Osteoblast (primary cell): ENCODE measurements around the gene POU2F2. TPM values are rescaled to one million over a fixed set of nuclear protein-coding genes. Genes with fewer than 3 reads are reported as not detected.

Source experiments
- DNase-seq: peaks from one replicate; pipeline ENCODE4 v3.0.0; 2011; ENCODE audit warnings: low spot score, mixed read lengths; ENCODE audit not compliant: insufficient read length; ENCODE audit errors: missing footprints
- H2AFZ ChIP-seq: 2 replicates; pipeline ENCODE4 v1.6.0; 2011; ENCODE audit warnings: mild to moderate bottlenecking, low read length
- H3K27ac ChIP-seq: 2 replicates; pipeline ENCODE4 v1.5.1; 2011; ENCODE audit warnings: mild to moderate bottlenecking, low read depth, low read length, moderate library complexity
- H3K27me3 ChIP-seq: 2 replicates; pipeline ENCODE4 v1.6.0; 2012; ENCODE audit warnings: mild to moderate bottlenecking, control low read depth, inconsistent platforms, low read length, moderate library complexity; ENCODE audit not compliant: insufficient read depth
- H3K36me3 ChIP-seq: 2 replicates; pipeline ENCODE4 v1.5.1; 2011; ENCODE audit warnings: mild to moderate bottlenecking, low read length, control low read depth, moderate library complexity; ENCODE audit not compliant: insufficient read depth
- H3K4me1 ChIP-seq: 2 replicates; pipeline ENCODE4 v1.5.1; 2011; ENCODE audit warnings: mild to moderate bottlenecking, low read length, control low read depth, moderate library complexity; ENCODE audit not compliant: insufficient read depth
- H3K4me2 ChIP-seq: 2 replicates; pipeline ENCODE4 v1.6.0; 2011; ENCODE audit warnings: mild to moderate bottlenecking, low read length; ENCODE audit not compliant: insufficient read depth
- H3K4me3 ChIP-seq: fragments of 200-600 bp; sonication (generic); 3 replicates; pipeline ENCODE4 v1.5.1; 2012; ENCODE audit warnings: mild to moderate bottlenecking, low read length, inconsistent platforms; ENCODE audit not compliant: insufficient read depth
- H3K79me2 ChIP-seq: 2 replicates; pipeline ENCODE4 v1.6.0; 2012; ENCODE audit warnings: mild to moderate bottlenecking, low read length, control low read depth, inconsistent platforms; ENCODE audit not compliant: insufficient read depth
- H3K9me3 ChIP-seq: 2 replicates; pipeline ENCODE4 v1.5.1; 2011; ENCODE audit warnings: low read depth, low read length, control low read depth
- H4K20me1 ChIP-seq: 2 replicates; pipeline ENCODE4 v1.6.0; 2012; ENCODE audit warnings: mild to moderate bottlenecking, low read length, control low read depth; ENCODE audit not compliant: insufficient read depth
- total RNA-seq: library from RNA; depleted of rRNA; stranded (reverse); fragments of >200 nt; gene quantifications from 2 replicates; pipeline ENCODE4 v1.2.3, GENCODE V29; 2012
- TF ChIP-seq, protein P1 (sequence below): IDR thresholded peaks from 2 replicates; pipeline ENCODE4 v1.5.1; 2011; ENCODE audit warnings: mild to moderate bottlenecking, low read depth, low read length, moderate library complexity; ENCODE audit errors: extremely low read depth

The POU2F2 gene
- total RNA-seq, 1 donor, result under 0.01 TPM

DNA sequence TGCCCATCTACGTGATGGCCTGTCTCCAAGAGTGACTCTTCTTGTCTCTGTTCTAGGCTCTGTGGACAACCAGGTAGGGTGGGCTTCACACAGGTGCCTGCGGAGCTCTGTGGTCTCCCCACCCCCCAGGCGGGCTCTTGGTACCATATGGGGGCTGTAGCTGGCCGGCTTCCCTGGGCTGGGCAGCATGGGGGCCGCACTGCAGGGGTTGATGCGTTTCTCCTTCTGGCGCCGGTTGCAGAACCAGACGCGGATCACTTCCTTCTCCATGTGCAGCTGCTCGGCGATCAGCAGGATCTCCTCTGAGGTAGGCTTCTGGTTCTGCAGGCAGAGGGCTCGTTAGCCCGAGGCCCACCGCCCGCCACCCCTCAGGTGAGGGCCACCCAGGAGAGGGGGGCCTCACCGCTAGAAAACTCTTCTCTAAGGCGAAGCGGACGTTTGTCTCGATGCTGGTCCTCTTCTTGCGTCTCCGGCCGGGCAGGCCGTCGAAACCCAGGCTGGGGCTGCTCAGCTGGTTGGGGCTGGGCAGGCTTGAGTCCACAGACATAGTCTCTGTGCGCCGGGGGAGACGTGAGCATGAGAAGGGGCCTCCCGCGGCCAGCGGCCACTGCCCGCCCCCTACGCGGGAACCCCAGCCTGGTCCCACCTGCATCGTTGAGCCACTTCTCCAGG lies 37.0 kb downstream of the POU2F2 start:
- DNase-seq, result peak; percentile 35
- Histone ChIP-seq H3K4me2 (no peak overlapping the region), H3K27ac (no peak overlapping the region), H4K20me1 (no peaks in the 10 kb centered on the region), H3K9me3 (no peaks in the 10 kb centered on the region), H3K79me2 (no peaks in the 10 kb centered on the region), H3K4me3 (no peak overlapping the region), H3K27me3 (no peaks in the 10 kb centered on the region), H3K36me3 (no peaks in the 10 kb centered on the region), H2AFZ (no peak overlapping the region), H3K4me1 (peaks cover 4% of the 10 kb centered on the region)
- TF ChIP-seq, protein P1, sequence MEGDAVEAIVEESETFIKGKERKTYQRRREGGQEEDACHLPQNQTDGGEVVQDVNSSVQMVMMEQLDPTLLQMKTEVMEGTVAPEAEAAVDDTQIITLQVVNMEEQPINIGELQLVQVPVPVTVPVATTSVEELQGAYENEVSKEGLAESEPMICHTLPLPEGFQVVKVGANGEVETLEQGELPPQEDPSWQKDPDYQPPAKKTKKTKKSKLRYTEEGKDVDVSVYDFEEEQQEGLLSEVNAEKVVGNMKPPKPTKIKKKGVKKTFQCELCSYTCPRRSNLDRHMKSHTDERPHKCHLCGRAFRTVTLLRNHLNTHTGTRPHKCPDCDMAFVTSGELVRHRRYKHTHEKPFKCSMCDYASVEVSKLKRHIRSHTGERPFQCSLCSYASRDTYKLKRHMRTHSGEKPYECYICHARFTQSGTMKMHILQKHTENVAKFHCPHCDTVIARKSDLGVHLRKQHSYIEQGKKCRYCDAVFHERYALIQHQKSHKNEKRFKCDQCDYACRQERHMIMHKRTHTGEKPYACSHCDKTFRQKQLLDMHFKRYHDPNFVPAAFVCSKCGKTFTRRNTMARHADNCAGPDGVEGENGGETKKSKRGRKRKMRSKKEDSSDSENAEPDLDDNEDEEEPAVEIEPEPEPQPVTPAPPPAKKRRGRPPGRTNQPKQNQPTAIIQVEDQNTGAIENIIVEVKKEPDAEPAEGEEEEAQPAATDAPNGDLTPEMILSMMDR, result no peak

DNA sequence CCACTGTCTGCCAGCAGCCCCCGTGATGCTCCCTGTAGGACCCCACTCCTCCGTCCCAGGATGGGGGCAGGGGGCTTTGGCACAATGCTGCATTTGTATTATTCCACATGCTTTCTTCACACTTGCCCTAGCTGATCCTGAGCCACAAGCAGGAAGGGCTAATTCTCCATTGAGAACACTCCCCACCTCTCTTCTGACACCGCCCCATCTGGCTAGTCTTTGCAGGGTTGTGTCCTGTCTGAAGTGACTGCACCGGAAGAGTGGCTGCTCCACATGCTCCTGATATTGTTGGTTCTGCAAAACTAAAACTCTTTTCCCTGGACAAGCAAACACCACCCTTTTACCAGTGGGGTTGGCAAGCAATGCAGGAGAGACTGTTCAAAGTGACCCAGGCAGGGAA lies 38.3 kb downstream of the POU2F2 start:
- Histone ChIP-seq H3K27me3 (no peaks in the 10 kb centered on the region), H3K79me2 (no peaks in the 10 kb centered on the region), H3K4me2 (no peak overlapping the region), H3K27ac (no peak overlapping the region), H3K9me3 (no peaks in the 10 kb centered on the region), H3K4me1 (peaks cover 7% of the 10 kb centered on the region), H3K4me3 (no peak overlapping the region), H2AFZ (no peak overlapping the region), H4K20me1 (no peaks in the 10 kb centered on the region), H3K36me3 (no peaks in the 10 kb centered on the region)
- TF ChIP-seq, protein P1, result no peak
- DNase-seq, result peak; percentile 36

DNA sequence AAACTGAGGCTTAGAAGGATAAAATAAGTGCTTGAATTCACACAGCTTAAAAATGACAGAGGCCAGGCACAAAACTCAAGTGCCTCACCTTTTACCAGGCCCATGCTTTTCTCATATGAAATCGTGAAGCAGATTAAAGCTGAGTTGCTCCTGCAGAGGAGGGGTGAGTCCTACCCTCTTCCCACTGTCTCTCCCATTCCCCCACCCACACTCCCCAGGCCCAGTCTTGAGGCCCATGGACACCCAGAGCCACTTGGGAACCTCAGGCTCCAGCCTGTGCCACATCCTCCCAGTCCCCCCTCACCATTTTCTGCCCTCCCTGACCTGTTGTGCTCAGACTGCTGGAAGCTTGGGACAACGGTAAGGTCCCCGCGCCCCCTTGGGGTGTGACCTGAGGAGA lies 38.7 kb downstream of the POU2F2 start:
- no peaks in the 10 kb centered on the region for H3K79me2 ChIP-seq
- peaks cover 11% of the 10 kb centered on the region for H3K4me1 ChIP-seq
- H3K9me3 ChIP-seq, result no peaks in the 10 kb centered on the region
- TF ChIP-seq, protein P1, result no peak
- no peaks in the 10 kb centered on the region for H3K27me3 ChIP-seq
- no peak overlapping the region for H3K4me2 ChIP-seq
- no peak overlapping the region for H3K4me3 ChIP-seq
- H3K36me3 ChIP-seq, result no peaks in the 10 kb centered on the region
- no peak overlapping the region for H2AFZ ChIP-seq
- peak; percentile 64 for DNase-seq
- H3K27ac ChIP-seq, result no peak overlapping the region
- no peaks in the 10 kb centered on the region for H4K20me1 ChIP-seq

DNA sequence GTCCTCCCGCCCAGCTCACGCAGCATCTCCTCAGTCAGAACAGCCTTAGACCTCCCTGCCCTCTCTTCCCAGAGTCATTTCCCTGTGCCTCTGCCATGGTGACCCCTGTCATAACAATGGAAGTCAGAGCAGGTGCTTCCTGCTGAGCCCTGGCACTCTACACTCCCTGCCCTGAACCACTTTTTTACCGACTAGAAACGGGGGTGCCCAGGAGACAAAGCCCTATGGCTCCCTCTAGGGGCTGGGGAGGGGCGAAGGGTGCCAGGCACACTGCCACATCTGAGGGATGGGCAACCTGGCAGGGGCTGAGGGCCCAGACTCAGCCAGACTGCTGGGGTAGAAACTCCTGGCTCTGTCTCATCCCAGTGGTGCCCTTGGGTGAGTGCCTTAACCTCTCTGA lies 39.9 kb downstream of the POU2F2 start:
- Histone ChIP-seq H3K27ac (no peak overlapping the region), H3K4me2 (no peak overlapping the region), H3K9me3 (no peaks in the 10 kb centered on the region), H3K4me1 (peaks cover 21% of the 10 kb centered on the region), H4K20me1 (no peaks in the 10 kb centered on the region), H3K27me3 (no peaks in the 10 kb centered on the region), H3K4me3 (no peak overlapping the region), H2AFZ (no peak overlapping the region), H3K79me2 (no peaks in the 10 kb centered on the region), H3K36me3 (no peaks in the 10 kb centered on the region)
- peak; percentile 79 for DNase-seq
- TF ChIP-seq, protein P1, result peak; percentile 55
